IMR-90 (cell line): ENCODE measurements around the gene TMC3.

Source experiments
- BHLHE40 ChIP-seq: fragments of 150-350 bp; IDR thresholded peaks from 2 replicates; pipeline ENCODE4 v1.6.1; 2016; ENCODE audit warnings: mild to moderate bottlenecking, low read depth, low read length
- CEBPB ChIP-seq: IDR thresholded peaks from 2 replicates; pipeline ENCODE4 v1.6.1; 2012; ENCODE audit warnings: low read depth, low read length, improper control_type of control experiment
- FOS ChIP-seq: fragments of 150-350 bp; IDR thresholded peaks from 2 replicates; pipeline ENCODE4 v1.6.1; 2016; ENCODE audit warnings: low read depth, low read length
- MAFK ChIP-seq: IDR thresholded peaks from 2 replicates; pipeline ENCODE4 v1.6.1; 2012; ENCODE audit warnings: low read depth, low read length, improper control_type of control experiment
- POLR2A ChIP-seq: IDR thresholded peaks from 2 replicates; pipeline ENCODE4 v1.6.1; 2012; ENCODE audit warnings: mild to moderate bottlenecking, low read depth, low read length
- RAD21 ChIP-seq: IDR thresholded peaks from 2 replicates; pipeline ENCODE4 v1.6.1; 2012; ENCODE audit warnings: low read length, improper control_type of control experiment
- RFX5 ChIP-seq: IDR thresholded peaks from 2 replicates; pipeline ENCODE4 v1.8.0; 2012; ENCODE audit warnings: low read depth, mild to moderate bottlenecking, low read length, moderate library complexity
- TF ChIP-seq, protein P1 (sequence below): conservative IDR thresholded peaks from 2 replicates; pipeline ENCODE4 v1.5.1; 2012; ENCODE audit warnings: mild to moderate bottlenecking, low read depth, low read length, improper control_type of control experiment

GRCh38 chr15:81296673-81297072 is 77.3 kb downstream of the TMC3 start:
- TF ChIP-seq RAD21 (no peak), RFX5 (no peak), POLR2A (no peak), FOS (no peak), CEBPB (no peak), BHLHE40 (no peak), MAFK (no peak)
- TF ChIP-seq, protein P1, sequence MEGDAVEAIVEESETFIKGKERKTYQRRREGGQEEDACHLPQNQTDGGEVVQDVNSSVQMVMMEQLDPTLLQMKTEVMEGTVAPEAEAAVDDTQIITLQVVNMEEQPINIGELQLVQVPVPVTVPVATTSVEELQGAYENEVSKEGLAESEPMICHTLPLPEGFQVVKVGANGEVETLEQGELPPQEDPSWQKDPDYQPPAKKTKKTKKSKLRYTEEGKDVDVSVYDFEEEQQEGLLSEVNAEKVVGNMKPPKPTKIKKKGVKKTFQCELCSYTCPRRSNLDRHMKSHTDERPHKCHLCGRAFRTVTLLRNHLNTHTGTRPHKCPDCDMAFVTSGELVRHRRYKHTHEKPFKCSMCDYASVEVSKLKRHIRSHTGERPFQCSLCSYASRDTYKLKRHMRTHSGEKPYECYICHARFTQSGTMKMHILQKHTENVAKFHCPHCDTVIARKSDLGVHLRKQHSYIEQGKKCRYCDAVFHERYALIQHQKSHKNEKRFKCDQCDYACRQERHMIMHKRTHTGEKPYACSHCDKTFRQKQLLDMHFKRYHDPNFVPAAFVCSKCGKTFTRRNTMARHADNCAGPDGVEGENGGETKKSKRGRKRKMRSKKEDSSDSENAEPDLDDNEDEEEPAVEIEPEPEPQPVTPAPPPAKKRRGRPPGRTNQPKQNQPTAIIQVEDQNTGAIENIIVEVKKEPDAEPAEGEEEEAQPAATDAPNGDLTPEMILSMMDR, result no peak
